Neural cell (in vitro differentiated cells): ENCODE data around the gene MGAT4C. TPM values are rescaled to one million over a fixed set of nuclear protein-coding genes. Genes with fewer than 3 reads are reported as not detected.
A peak's percentile ranks its signal among the peaks of the same experiment; 100 is the strongest.
"Not testable (repeated sequence)": the region's sequence is repeated elsewhere in the genome, so short reads cannot be mapped to it uniquely, and the experiment has no call there.

ENCODE experiments used
- H2AFZ ChIP-seq: fragments of 200-600, 300-800 bp; sonication (generic), shearing (Covaris generic); 2 replicates; pipeline ENCODE4 v1.6.0; 2014; ENCODE audit warnings: low read depth, mild to moderate bottlenecking, antibody characterized with exemption, low read length, moderate library complexity
- H3F3A ChIP-seq: fragments of 200-600 bp; shearing (Covaris generic); 2 replicates; pipeline ENCODE4 v1.6.1; 2016; ENCODE audit warnings: mild to moderate bottlenecking, moderate library complexity, mixed read lengths, antibody characterized with exemption, low read length; ENCODE audit not compliant: insufficient read depth, poor library complexity, severe bottlenecking
- H3K27ac ChIP-seq: fragments of 200-600, 300-800 bp; sonication (generic), shearing (Covaris generic); 2 replicates; pipeline ENCODE4 v1.5.1; 2014; ENCODE audit warnings: mild to moderate bottlenecking, low read length, moderate library complexity
- H3K27me3 ChIP-seq: fragments of 300-800, 200-600 bp; sonication (generic), shearing (Covaris generic); 2 replicates; pipeline ENCODE4 v1.6.0; 2014; ENCODE audit warnings: mild to moderate bottlenecking, low read depth, low read length, moderate library complexity; ENCODE audit not compliant: insufficient read depth
- H3K36me3 ChIP-seq: fragments of 300-800, 200-600 bp; sonication (generic), shearing (Covaris generic); 2 replicates; pipeline ENCODE4 v1.5.1; 2014; ENCODE audit warnings: mild to moderate bottlenecking, antibody characterized with exemption, low read length, moderate library complexity; ENCODE audit not compliant: insufficient read depth
- H3K4me2 ChIP-seq: fragments of 300-800, 200-600 bp; sonication (generic), shearing (Covaris generic); 2 replicates; pipeline ENCODE4 v1.6.0; 2014; ENCODE audit warnings: mild to moderate bottlenecking, low read length
- H3K4me3 ChIP-seq: fragments of 300-800, 200-600 bp; sonication (generic), shearing (Covaris generic); 2 replicates; pipeline ENCODE4 v1.5.1; 2014; ENCODE audit warnings: mild to moderate bottlenecking, low read length, moderate library complexity
- H3K79me2 ChIP-seq: fragments of 200-600 bp; shearing (Covaris generic); replicated peaks from 2 replicates; pipeline ENCODE4 v1.6.0; 2014; ENCODE audit warnings: mild to moderate bottlenecking, low read length, moderate library complexity; ENCODE audit not compliant: insufficient read depth
- H3K9ac ChIP-seq: fragments of 300-800, 200-600 bp; sonication (generic), shearing (Covaris generic); 2 replicates; pipeline ENCODE4 v1.6.1; 2016; ENCODE audit warnings: mild to moderate bottlenecking, low read length, mixed read lengths
- H3K9me2 ChIP-seq: fragments of 200-600 bp; shearing (Covaris generic); 2 replicates; pipeline ENCODE4 v1.6.1; 2016; ENCODE audit warnings: mild to moderate bottlenecking, low read length, mixed read lengths; ENCODE audit not compliant: insufficient read depth
- H3K9me3 ChIP-seq: fragments of 200-600, 300-800 bp; sonication (generic), shearing (Covaris generic); 2 replicates; pipeline ENCODE4 v1.6.1; 2016; ENCODE audit warnings: mild to moderate bottlenecking, mixed run types, low read length, moderate library complexity, mixed read lengths
- H4K20me1 ChIP-seq: fragments of 200-600 bp; shearing (Covaris generic); 2 replicates; pipeline ENCODE4 v1.6.1; 2016; ENCODE audit warnings: mild to moderate bottlenecking, mixed run types; ENCODE audit not compliant: insufficient read depth
- EP300 ChIP-seq: fragments of 450-650 bp; conservative IDR thresholded peaks from 2 replicates; pipeline ENCODE4 v1.6.1; 2014; ENCODE audit warnings: antibody characterized with exemption, mild to moderate bottlenecking, moderate library complexity; ENCODE audit not compliant: poor library complexity, severe bottlenecking
- EZH2 ChIP-seq: fragments of 200-600, 300-800 bp; shearing (Covaris generic), sonication (generic); IDR thresholded peaks from 2 replicates; pipeline ENCODE4 v1.6.1; 2014; ENCODE audit warnings: antibody characterized with exemption, low read length, borderline replicate concordance, mild to moderate bottlenecking; ENCODE audit not compliant: insufficient read depth, poor library complexity, severe bottlenecking
- MXI1 ChIP-seq: fragments of 450-650 bp; conservative IDR thresholded peaks from 2 replicates; pipeline ENCODE4 v1.6.1; 2014; ENCODE audit warnings: antibody characterized with exemption, mild to moderate bottlenecking; ENCODE audit not compliant: poor library complexity, severe bottlenecking
- POLR2AphosphoS5 ChIP-seq: IDR thresholded peaks from 2 replicates; pipeline ENCODE4 v1.6.1; 2012
- RAD21 ChIP-seq: fragments of 450-650 bp; conservative IDR thresholded peaks from 2 replicates; pipeline ENCODE4 v1.6.1; 2014; ENCODE audit warnings: antibody characterized with exemption, mild to moderate bottlenecking, moderate library complexity
- SMC3 ChIP-seq: fragments of 450-650 bp; conservative IDR thresholded peaks from 2 replicates; pipeline ENCODE4 v1.6.1; 2014; ENCODE audit warnings: antibody characterized with exemption, mild to moderate bottlenecking, moderate library complexity; ENCODE audit not compliant: poor library complexity
- TAF1 ChIP-seq: IDR thresholded peaks from 2 replicates; pipeline ENCODE4 v1.6.1; 2012; ENCODE audit warnings: low read depth
- polyA minus RNA-seq: library from RNA; depleted of rRNA, polyadenylated mRNA; stranded (reverse); fragments of >200 nt; gene quantifications from 2 replicates; pipeline ENCODE4 v1.2.3, GENCODE V29; 2014
- polyA plus RNA-seq: library from polyadenylated mRNA; depleted of rRNA; stranded (reverse); fragments of >200 nt; gene quantifications from 2 replicates; pipeline ENCODE4 v1.2.3, GENCODE V29; 2014
- TF ChIP-seq, protein P1 (sequence below): fragments of 450-650 bp; IDR thresholded peaks from 2 replicates; pipeline ENCODE4 v1.5.1; 2014; ENCODE audit warnings: antibody characterized with exemption, mild to moderate bottlenecking, moderate library complexity; ENCODE audit not compliant: poor library complexity, severe bottlenecking
- TF ChIP-seq, protein P2 (sequence below): IDR thresholded peaks from 2 replicates; pipeline ENCODE4 v1.6.1; 2012; ENCODE audit warnings: borderline replicate concordance

Gene MGAT4C
- 20.7 and 25.4 TPM in 2 replicates for polyA plus RNA-seq
- 44.3 and 57.3 TPM in 2 replicates for polyA minus RNA-seq

DNA sequence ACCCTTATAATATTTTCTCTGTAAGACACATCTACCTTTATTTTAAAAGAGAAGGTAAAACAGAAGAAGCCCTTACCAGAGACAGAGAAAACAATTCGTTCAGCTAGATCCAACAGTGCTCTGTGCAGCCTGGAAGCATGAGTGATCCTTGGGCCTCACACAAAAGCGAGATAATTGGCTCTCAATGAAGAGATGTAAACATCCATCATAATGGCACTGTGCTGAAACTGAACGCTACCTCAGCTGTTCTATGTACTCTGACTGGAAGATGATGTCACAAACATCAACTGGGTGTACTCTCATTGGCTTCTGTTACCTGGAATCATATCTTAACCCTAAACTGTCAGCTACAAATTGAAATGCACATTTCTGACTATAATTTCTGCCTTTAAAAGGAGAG lies at the start of gene MGAT4C:
Gene MGAT4C, minus strand, starts transcription at position 229 of the 400 bp plus-strand sequence.
- H3K4me3 ChIP-seq = peak within 1 kb of the TSS; percentile 62
- H3K9me3 ChIP-seq = no peaks in the 10 kb centered on the region
- no peaks in the 10 kb centered on the region for H3K27me3 ChIP-seq
- H3K27ac ChIP-seq = peak within 1 kb of the TSS; percentile 72
- peak within 1 kb of the TSS; percentile 61 for H3K9ac ChIP-seq
- peak within 1 kb of the TSS; percentile 9 for H2AFZ ChIP-seq
- TF ChIP-seq EP300 (peak; percentile 88), POLR2AphosphoS5 (peak; percentile 97), TAF1 (no peak), RAD21 (peak; percentile 54), SMC3 (peak; percentile 43)
- TF ChIP-seq, protein P1, sequence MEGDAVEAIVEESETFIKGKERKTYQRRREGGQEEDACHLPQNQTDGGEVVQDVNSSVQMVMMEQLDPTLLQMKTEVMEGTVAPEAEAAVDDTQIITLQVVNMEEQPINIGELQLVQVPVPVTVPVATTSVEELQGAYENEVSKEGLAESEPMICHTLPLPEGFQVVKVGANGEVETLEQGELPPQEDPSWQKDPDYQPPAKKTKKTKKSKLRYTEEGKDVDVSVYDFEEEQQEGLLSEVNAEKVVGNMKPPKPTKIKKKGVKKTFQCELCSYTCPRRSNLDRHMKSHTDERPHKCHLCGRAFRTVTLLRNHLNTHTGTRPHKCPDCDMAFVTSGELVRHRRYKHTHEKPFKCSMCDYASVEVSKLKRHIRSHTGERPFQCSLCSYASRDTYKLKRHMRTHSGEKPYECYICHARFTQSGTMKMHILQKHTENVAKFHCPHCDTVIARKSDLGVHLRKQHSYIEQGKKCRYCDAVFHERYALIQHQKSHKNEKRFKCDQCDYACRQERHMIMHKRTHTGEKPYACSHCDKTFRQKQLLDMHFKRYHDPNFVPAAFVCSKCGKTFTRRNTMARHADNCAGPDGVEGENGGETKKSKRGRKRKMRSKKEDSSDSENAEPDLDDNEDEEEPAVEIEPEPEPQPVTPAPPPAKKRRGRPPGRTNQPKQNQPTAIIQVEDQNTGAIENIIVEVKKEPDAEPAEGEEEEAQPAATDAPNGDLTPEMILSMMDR = no peak
- no peaks in the 10 kb centered on the region for H3K36me3 ChIP-seq
- no peaks in the 10 kb centered on the region for H4K20me1 ChIP-seq
- H3F3A ChIP-seq = no peaks in the 10 kb centered on the region
- no peaks in the 10 kb centered on the region for H3K79me2 ChIP-seq
- H3K4me2 ChIP-seq = peak within 1 kb of the TSS; percentile 68
- no peaks in the 10 kb centered on the region for H3K9me2 ChIP-seq

DNA sequence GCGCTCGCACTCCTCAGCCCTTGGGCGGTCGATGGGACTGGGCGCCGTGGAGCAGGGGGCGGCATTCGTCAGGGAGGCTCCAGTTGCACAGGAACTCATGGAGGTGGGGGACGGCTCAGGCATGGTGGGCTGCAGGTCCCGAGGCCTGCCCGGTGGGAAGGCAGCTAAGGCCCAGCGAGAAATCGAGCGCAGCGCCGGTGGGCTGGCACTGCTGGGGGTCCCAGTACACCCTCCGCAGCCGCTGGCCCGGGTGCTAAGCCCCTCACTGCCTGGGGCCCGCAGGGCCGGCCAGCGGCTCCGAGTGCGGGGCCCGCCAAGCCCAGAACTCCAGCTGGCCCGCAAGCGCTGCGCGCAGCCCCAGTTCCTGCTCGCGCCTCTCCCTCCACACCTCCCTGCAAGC lies 40.2 kb upstream of the MGAT4C start:
- not testable (repeated sequence) for H3K36me3 ChIP-seq

DNA sequence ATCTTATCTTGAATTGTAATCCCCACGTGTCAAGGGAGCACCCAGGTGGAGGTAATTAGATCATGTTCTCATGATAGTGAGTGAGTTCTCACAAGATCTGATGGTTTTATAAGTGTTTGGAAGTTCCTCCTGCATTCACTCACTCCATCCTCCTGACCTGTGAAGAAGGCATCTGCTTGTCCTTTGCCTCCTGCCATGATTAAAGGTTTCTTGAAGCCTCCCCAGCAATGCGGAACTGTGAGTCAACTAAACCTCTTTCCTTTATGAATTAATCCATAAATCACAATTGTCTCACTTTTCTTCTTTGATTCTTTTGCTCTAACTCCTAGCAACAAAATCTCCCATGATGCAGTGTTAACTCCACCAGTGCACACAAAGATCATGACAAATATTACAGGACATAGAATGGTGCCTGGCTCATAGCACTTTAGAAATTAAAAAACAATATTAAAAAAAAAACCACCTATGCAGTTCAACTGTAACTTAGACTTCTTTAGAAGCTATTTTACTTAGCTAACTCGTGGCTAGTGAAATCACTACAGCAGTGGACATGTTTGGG lies 37.6 kb upstream of the MGAT4C start:
- no peaks in the 10 kb centered on the region for H3K9me3 ChIP-seq
- no peak for TF ChIP-seq EZH2
- TF ChIP-seq, protein P2, sequence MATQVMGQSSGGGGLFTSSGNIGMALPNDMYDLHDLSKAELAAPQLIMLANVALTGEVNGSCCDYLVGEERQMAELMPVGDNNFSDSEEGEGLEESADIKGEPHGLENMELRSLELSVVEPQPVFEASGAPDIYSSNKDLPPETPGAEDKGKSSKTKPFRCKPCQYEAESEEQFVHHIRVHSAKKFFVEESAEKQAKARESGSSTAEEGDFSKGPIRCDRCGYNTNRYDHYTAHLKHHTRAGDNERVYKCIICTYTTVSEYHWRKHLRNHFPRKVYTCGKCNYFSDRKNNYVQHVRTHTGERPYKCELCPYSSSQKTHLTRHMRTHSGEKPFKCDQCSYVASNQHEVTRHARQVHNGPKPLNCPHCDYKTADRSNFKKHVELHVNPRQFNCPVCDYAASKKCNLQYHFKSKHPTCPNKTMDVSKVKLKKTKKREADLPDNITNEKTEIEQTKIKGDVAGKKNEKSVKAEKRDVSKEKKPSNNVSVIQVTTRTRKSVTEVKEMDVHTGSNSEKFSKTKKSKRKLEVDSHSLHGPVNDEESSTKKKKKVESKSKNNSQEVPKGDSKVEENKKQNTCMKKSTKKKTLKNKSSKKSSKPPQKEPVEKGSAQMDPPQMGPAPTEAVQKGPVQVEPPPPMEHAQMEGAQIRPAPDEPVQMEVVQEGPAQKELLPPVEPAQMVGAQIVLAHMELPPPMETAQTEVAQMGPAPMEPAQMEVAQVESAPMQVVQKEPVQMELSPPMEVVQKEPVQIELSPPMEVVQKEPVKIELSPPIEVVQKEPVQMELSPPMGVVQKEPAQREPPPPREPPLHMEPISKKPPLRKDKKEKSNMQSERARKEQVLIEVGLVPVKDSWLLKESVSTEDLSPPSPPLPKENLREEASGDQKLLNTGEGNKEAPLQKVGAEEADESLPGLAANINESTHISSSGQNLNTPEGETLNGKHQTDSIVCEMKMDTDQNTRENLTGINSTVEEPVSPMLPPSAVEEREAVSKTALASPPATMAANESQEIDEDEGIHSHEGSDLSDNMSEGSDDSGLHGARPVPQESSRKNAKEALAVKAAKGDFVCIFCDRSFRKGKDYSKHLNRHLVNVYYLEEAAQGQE = no peak
- no peak for TF ChIP-seq EP300
- no peak for TF ChIP-seq TAF1
- TF ChIP-seq, protein P1 = no peak
- no peak for TF ChIP-seq RAD21
- no peak for TF ChIP-seq SMC3
- TF ChIP-seq MXI1 = no peak
- no peak for TF ChIP-seq POLR2AphosphoS5
- H3K36me3 ChIP-seq = no peaks in the 10 kb centered on the region
- no peaks in the 10 kb centered on the region for H3K9me2 ChIP-seq
- no peak overlapping the region for H3K9ac ChIP-seq
- no peaks in the 10 kb centered on the region for H3K79me2 ChIP-seq
- no peak overlapping the region for H3K4me3 ChIP-seq
- H3F3A ChIP-seq = no peaks in the 10 kb centered on the region
- no peak overlapping the region for H3K27ac ChIP-seq
- H3K4me2 ChIP-seq = no peak overlapping the region
- no peak overlapping the region for H2AFZ ChIP-seq
- no peaks in the 10 kb centered on the region for H4K20me1 ChIP-seq
- no peaks in the 10 kb centered on the region for H3K27me3 ChIP-seq

More for the DNA sequence above, 40.2 kb upstream of the MGAT4C start:
- H3K4me2 ChIP-seq, H3K79me2 ChIP-seq, H3K9me3 ChIP-seq, H3K4me3 ChIP-seq, H3K27me3 ChIP-seq, H2AFZ ChIP-seq, H3F3A ChIP-seq, H3K9me2 ChIP-seq, H3K9ac ChIP-seq, H3K27ac ChIP-seq, H4K20me1 ChIP-seq: not testable (repeated sequence)
